SK-N-SH treated with all-trans-retinoic acid at 6 μM for 48 hours (cell line): Measurements from ENCODE around the gene TREH.

Experiments
- CREB5 ChIP-seq: fragments of 250-450 bp; sonication (Bioruptor Pico); IDR thresholded peaks from 2 replicates; pipeline ENCODE4 v1.5.1; 2020; ENCODE audit warnings: low read depth, mild to moderate bottlenecking, moderate library complexity
- GLIS3 ChIP-seq: fragments of 250-450 bp; sonication (Bioruptor Pico); IDR thresholded peaks from 2 replicates; pipeline ENCODE4 v1.5.0; 2020; ENCODE audit warnings: mild to moderate bottlenecking, moderate library complexity
- PATZ1 ChIP-seq: fragments of 250-450 bp; sonication (Bioruptor Pico); IDR thresholded peaks from 2 replicates; pipeline ENCODE4 v1.8.0; 2020; ENCODE audit warnings: mild to moderate bottlenecking, moderate library complexity, borderline replicate concordance
- TOX ChIP-seq: fragments of 250-450 bp; sonication (Bioruptor Pico); IDR thresholded peaks from 2 replicates; pipeline ENCODE4 v1.8.0; 2021; ENCODE audit warnings: mild to moderate bottlenecking, moderate library complexity, borderline replicate concordance
- TSHZ2 ChIP-seq: fragments of 250-450 bp; sonication (Bioruptor Pico); IDR thresholded peaks from 2 replicates; pipeline ENCODE4 v1.5.0; 2020; ENCODE audit warnings: mild to moderate bottlenecking, moderate library complexity

- TF ChIP-seq TSHZ2 (CRISPR knock-in tag) (no peak), GLIS3 (no peak), PATZ1 (no peak), CREB5 (CRISPR knock-in tag) (no peak), TOX (no peak)
These were observed 21.6 kb downstream of the TREH start for GRCh38 chr11:118657709-118658428.
